HepG2 (cell line): ENCODE measurements around the gene SPG7. TPM values are rescaled to one million over a fixed set of nuclear protein-coding genes. Genes with fewer than 3 reads are reported as not detected.
A peak's percentile ranks its signal among the peaks of the same experiment; 100 is the strongest.

ENCODE experiments used
- AHR ChIP-seq: IDR thresholded peaks from 2 replicates; pipeline ENCODE4 v1.6.1; 2018; ENCODE audit warnings: missing genetic modification reagents, missing compliant biosample characterization
- ASH2L ChIP-seq: fragments of 300-600, 200-600 bp; sonication (generic); IDR thresholded peaks from 2 replicates; pipeline ENCODE4 v1.7.0; 2017; ENCODE audit warnings: low read depth, mild to moderate bottlenecking, moderate library complexity, mixed read lengths, low read length; ENCODE audit not compliant: insufficient read length
- BHLHE40 ChIP-seq: IDR thresholded peaks from 2 replicates; pipeline ENCODE4 v1.6.1; 2011; ENCODE audit warnings: low read length, improper control_type of control experiment
- CCDC6 ChIP-seq: sonication (generic); formaldehyde crosslinking; IDR thresholded peaks from 2 replicates; pipeline ENCODE4 v1.8.1; 2022; ENCODE audit warnings: mild to moderate bottlenecking, missing genetic modification reagents, moderate library complexity
- GTF3A ChIP-seq: sonication (generic); formaldehyde crosslinking; conservative IDR thresholded peaks from 2 replicates; pipeline ENCODE4 v1.4.0; 2020; ENCODE audit warnings: mild to moderate bottlenecking, missing genetic modification reagents
- HMG20B ChIP-seq: conservative IDR thresholded peaks from 2 replicates; pipeline ENCODE4 v1.6.1; 2016; ENCODE audit warnings: missing genetic modification reagents, missing compliant biosample characterization
- HNF4A ChIP-seq: sonication (generic); formaldehyde crosslinking; IDR thresholded peaks from 2 replicates; pipeline ENCODE4 v1.4.0; 2020; ENCODE audit warnings: missing genetic modification reagents
- KAT8 ChIP-seq: IDR thresholded peaks from 2 replicates; pipeline ENCODE4 v1.6.1; 2016; ENCODE audit warnings: missing genetic modification reagents, missing compliant biosample characterization
- MAX ChIP-seq: IDR thresholded peaks from 2 replicates; pipeline ENCODE4 v1.6.1; 2012; ENCODE audit warnings: inconsistent platforms
- MTA1 ChIP-seq: sonication (generic); formaldehyde crosslinking; IDR thresholded peaks from 2 replicates; pipeline ENCODE4 v1.4.0; 2020; ENCODE audit warnings: missing genetic modification reagents, mild to moderate bottlenecking, borderline replicate concordance
- PHF8 ChIP-seq: sonication (generic); formaldehyde crosslinking; IDR thresholded peaks from 2 replicates; pipeline ENCODE4 v1.5.0; 2020; ENCODE audit warnings: missing genetic modification reagents
- RARA ChIP-seq: IDR thresholded peaks from 2 replicates; pipeline ENCODE4 v1.6.1; 2016; ENCODE audit warnings: missing genetic modification reagents, missing compliant biosample characterization
- REPIN1 ChIP-seq: sonication (generic); formaldehyde crosslinking; IDR thresholded peaks from 2 replicates; pipeline ENCODE4 v1.8.0; 2022; ENCODE audit warnings: missing genetic modification reagents, low read depth, mild to moderate bottlenecking, borderline replicate concordance
- SKI ChIP-seq: fragments of 450-650 bp; IDR thresholded peaks from one replicate; pipeline ENCODE4 v1.6.1; 2018; ENCODE audit warnings: mild to moderate bottlenecking; ENCODE audit not compliant: partially characterized antibody
- SMAD1 ChIP-seq: sonication (generic); formaldehyde crosslinking; IDR thresholded peaks from 2 replicates; pipeline ENCODE4 v1.4.0; 2020; ENCODE audit warnings: missing genetic modification reagents, low read depth, mild to moderate bottlenecking, borderline replicate concordance
- SP2 ChIP-seq: sonication (generic); formaldehyde crosslinking; IDR thresholded peaks from 2 replicates; pipeline ENCODE4 v1.5.1; 2020; ENCODE audit warnings: mild to moderate bottlenecking, missing genetic modification reagents
- TARDBP ChIP-seq: sonication (generic); formaldehyde crosslinking; IDR thresholded peaks from 2 replicates; pipeline ENCODE4 v1.8.0; 2022; ENCODE audit warnings: mild to moderate bottlenecking, missing genetic modification reagents
- TGIF2 ChIP-seq: IDR thresholded peaks from 2 replicates; pipeline ENCODE4 v1.6.1; 2016; ENCODE audit warnings: control low read depth, missing compliant biosample characterization
- THAP7 ChIP-seq: sonication (generic); formaldehyde crosslinking; IDR thresholded peaks from 2 replicates; pipeline ENCODE4 v1.8.1; 2023; ENCODE audit warnings: mild to moderate bottlenecking, missing genetic modification reagents
- TOPORS ChIP-seq: sonication (generic); formaldehyde crosslinking; IDR thresholded peaks from 2 replicates; pipeline ENCODE4 v1.8.0; 2023; ENCODE audit warnings: mild to moderate bottlenecking, missing genetic modification reagents
- XRCC5 ChIP-seq: fragments of 200-400 bp; formaldehyde crosslinking; optimal IDR thresholded peaks from 2 replicates; pipeline ENCODE3; 2017; ENCODE audit warnings: mild to moderate bottlenecking, low read length
- YEATS4 ChIP-seq: sonication (generic); formaldehyde crosslinking; IDR thresholded peaks from 2 replicates; pipeline ENCODE4 v1.4.0; 2020; ENCODE audit warnings: missing genetic modification reagents, borderline replicate concordance
- ZBTB3 ChIP-seq: sonication (generic); formaldehyde crosslinking; IDR thresholded peaks from 2 replicates; pipeline ENCODE4 v1.4.0; 2020; ENCODE audit warnings: low read depth, mild to moderate bottlenecking, moderate library complexity, missing genetic modification reagents, borderline replicate concordance
- ZBTB8A ChIP-seq: sonication (generic); formaldehyde crosslinking; IDR thresholded peaks from 2 replicates; pipeline ENCODE4 v1.4.0; 2020; ENCODE audit warnings: mild to moderate bottlenecking, low read depth, missing genetic modification reagents, borderline replicate concordance
- ZGPAT ChIP-seq: IDR thresholded peaks from 2 replicates; pipeline ENCODE4 v1.6.1; 2016; ENCODE audit warnings: mild to moderate bottlenecking
- ZKSCAN5 ChIP-seq: sonication (generic); formaldehyde crosslinking; IDR thresholded peaks from 2 replicates; pipeline ENCODE4 v1.5.1; 2020; ENCODE audit warnings: mild to moderate bottlenecking, missing genetic modification reagents
- ZMYM2 ChIP-seq: sonication (generic); formaldehyde crosslinking; IDR thresholded peaks from 2 replicates; pipeline ENCODE4 v1.8.0; 2022; ENCODE audit warnings: mild to moderate bottlenecking, missing genetic modification reagents
- ZNF251 ChIP-seq: sonication (generic); formaldehyde crosslinking; IDR thresholded peaks from 2 replicates; pipeline ENCODE4 v1.9.0; 2021; ENCODE audit warnings: mild to moderate bottlenecking, missing genetic modification reagents
- ZNF713 ChIP-seq: sonication (generic); formaldehyde crosslinking; IDR thresholded peaks from 2 replicates; pipeline ENCODE4 v1.4.0; 2020; ENCODE audit warnings: mild to moderate bottlenecking, missing genetic modification reagents
- ZNF891 ChIP-seq: sonication (generic); formaldehyde crosslinking; IDR thresholded peaks from 2 replicates; pipeline ENCODE4 v1.5.0; 2020; ENCODE audit warnings: mild to moderate bottlenecking, missing genetic modification reagents
- polyA plus RNA-seq, 8 experiments: library from polyadenylated mRNA; depleted of rRNA in 3 of 8; stranded (reverse) in 7 of 8; unstranded in 1 of 8; fragments of >200 nt; fragmentation: Illumina TruSeq in 4 of 8; extraction: Trizol in 4 of 8; gene quantifications; 2 replicates each; pipeline versions ENCODE4 v1.2.1 to v1.2.3, GENCODE V29; 2011 to 2016; ENCODE audit warnings: low read depth in 4 of 8, missing spikeins in 1 of 8, mixed read lengths in 1 of 8; ENCODE audit not compliant: insufficient read depth in 1 of 8
- total RNA-seq, 5 experiments: library from RNA; depleted of rRNA; stranded (reverse); fragments of >200 nt; fragmentation: Illumina TruSeq; extraction: Trizol; gene quantifications; 2 replicates each; pipeline ENCODE4 v1.2.3, GENCODE V29; 2016; ENCODE audit warnings: low read depth in 1 of 5

Gene SPG7
- total and polyA plus RNA-seq, 2 of the 13 experiments (the other 11 are each of a cell fraction or from before 2014, with no cell fraction given): 66.0 to 136 TPM

- TF ChIP-seq THAP7 (CRISPR knock-in tag): 0 out of 2 replicates have a peak, but pooled peaks have one; percentile 12
- TF ChIP-seq ZGPAT (CRISPR knock-in tag): peak; percentile 79
- TF ChIP-seq ASH2L: peak; percentile 65
- no peak for TF ChIP-seq ZBTB8A
- TF ChIP-seq ZNF713 (CRISPR knock-in tag): peak; percentile 41; the same call in 1 of the 2 replicates
- 0 out of 2 replicates have a peak, but pooled peaks have one; percentile 58 for TF ChIP-seq SMAD1 (CRISPR knock-in tag)
- peak; percentile 87; the same call in 1 of the 2 replicates for TF ChIP-seq ZNF891 (CRISPR knock-in tag)
- 0 out of 2 replicates have a peak, but pooled peaks have one; percentile 60 for TF ChIP-seq CCDC6 (CRISPR knock-in tag)
- peak; percentile 80; the same call in 1 of the 2 replicates for TF ChIP-seq YEATS4 (CRISPR knock-in tag)
- TF ChIP-seq REPIN1: 0 out of 2 replicates have a peak, but pooled peaks have one; percentile 53
- TF ChIP-seq AHR (CRISPR knock-in tag): peak; percentile 50; the same call in 1 of the 2 replicates
- TF ChIP-seq KAT8 (CRISPR knock-in tag): peak; percentile 67; the same call in 1 of the 2 replicates
- peak; percentile 21; the same call in 1 of the 2 replicates for TF ChIP-seq BHLHE40
- peak; percentile 60; the same call in 1 of the 2 replicates for TF ChIP-seq TGIF2 (CRISPR knock-in tag)
- TF ChIP-seq MTA1 (CRISPR knock-in tag): peak; percentile 98
- peak; percentile 57 for TF ChIP-seq SP2 (CRISPR knock-in tag)
- no peak for TF ChIP-seq TOPORS (CRISPR knock-in tag)
- TF ChIP-seq ZBTB3: peak; percentile 52; the same call in 1 of the 2 replicates
- 0 out of 2 replicates have a peak, but pooled peaks have one; percentile 20 for TF ChIP-seq HMG20B
- peak; percentile 90 for TF ChIP-seq ZMYM2
- no peak for TF ChIP-seq SKI
- TF ChIP-seq MAX: peak; percentile 85
- TF ChIP-seq HNF4A (CRISPR knock-in tag): peak; percentile 98
- TF ChIP-seq ZKSCAN5: 0 out of 2 replicates have a peak, but pooled peaks have one; percentile 61
- peak; percentile 69; the same call in 1 of the 2 replicates for TF ChIP-seq TARDBP (CRISPR knock-in tag)
- 0 out of 2 replicates have a peak, but pooled peaks have one; percentile 20 for TF ChIP-seq ZNF251 (CRISPR knock-in tag)
- TF ChIP-seq XRCC5: peak; percentile 69
- peak; percentile 55; the same call in 1 of the 2 replicates for TF ChIP-seq RARA (CRISPR knock-in tag)
- TF ChIP-seq GTF3A: no peak
- TF ChIP-seq PHF8: peak; percentile 62
Observed at GRCh38 chr16:89572485-89573205, 64.4 kb downstream of the SPG7 start (continued).
